ENCODE measurements around the gene POLR1A. TPM values are rescaled to one million over a fixed set of nuclear protein-coding genes. Genes with fewer than 3 reads are reported as not detected.
A peak's percentile ranks its signal among the peaks of the same experiment; 100 is the strongest.

POLR1A gene
- total RNA-seq, 3 donors from 2014 or later: 12.4 to 19.4 (median 13.1) TPM

- H3K4me3 ChIP-seq: no peak overlapping the region
- no peaks in the 10 kb centered on the region for H3K4me1 ChIP-seq
- TF ChIP-seq, protein P1, sequence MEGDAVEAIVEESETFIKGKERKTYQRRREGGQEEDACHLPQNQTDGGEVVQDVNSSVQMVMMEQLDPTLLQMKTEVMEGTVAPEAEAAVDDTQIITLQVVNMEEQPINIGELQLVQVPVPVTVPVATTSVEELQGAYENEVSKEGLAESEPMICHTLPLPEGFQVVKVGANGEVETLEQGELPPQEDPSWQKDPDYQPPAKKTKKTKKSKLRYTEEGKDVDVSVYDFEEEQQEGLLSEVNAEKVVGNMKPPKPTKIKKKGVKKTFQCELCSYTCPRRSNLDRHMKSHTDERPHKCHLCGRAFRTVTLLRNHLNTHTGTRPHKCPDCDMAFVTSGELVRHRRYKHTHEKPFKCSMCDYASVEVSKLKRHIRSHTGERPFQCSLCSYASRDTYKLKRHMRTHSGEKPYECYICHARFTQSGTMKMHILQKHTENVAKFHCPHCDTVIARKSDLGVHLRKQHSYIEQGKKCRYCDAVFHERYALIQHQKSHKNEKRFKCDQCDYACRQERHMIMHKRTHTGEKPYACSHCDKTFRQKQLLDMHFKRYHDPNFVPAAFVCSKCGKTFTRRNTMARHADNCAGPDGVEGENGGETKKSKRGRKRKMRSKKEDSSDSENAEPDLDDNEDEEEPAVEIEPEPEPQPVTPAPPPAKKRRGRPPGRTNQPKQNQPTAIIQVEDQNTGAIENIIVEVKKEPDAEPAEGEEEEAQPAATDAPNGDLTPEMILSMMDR (IDR thresholded peaks at IDR 0.05): no peak
- TF ChIP-seq POLR2AphosphoS5 (IDR thresholded peaks at IDR 0.05) (no peak), POLR2A (IDR thresholded peaks at IDR 0.05) (no peak)
- H3K27me3 ChIP-seq: no peaks in the 10 kb centered on the region
- H3K27ac ChIP-seq: no peak overlapping the region
- DNase-seq (ENCODE audit: low spot score in 2 of 2): peak in 1 of 2 donors; percentile 22
- peaks cover 10 to 22% of the 10 kb centered on the region in 2 donors for H3K9me3 ChIP-seq
- H3K36me3 ChIP-seq: no peaks in the 10 kb centered on the region
- intact Hi-C loops (cut with DNase I; ENCODE audit: low total_unique reads): no loop called here
Observed at GRCh38 chr2:86012007-86012712, 93.5 kb downstream of the POLR1A start.

- Histone ChIP-seq H3K4me3 (no peak overlapping the region), H3K4me1 (no peaks in the 10 kb centered on the region), H3K27ac (no peak overlapping the region), H3K9me3 (peaks cover 10 to 25% of the 10 kb centered on the region in 2 donors), H3K27me3 (no peaks in the 10 kb centered on the region), H3K36me3 (no peaks in the 10 kb centered on the region)
- intact Hi-C loops (cut with DNase I; ENCODE audit: low total_unique reads): no loop called here
- DNase-seq (ENCODE audit: low spot score in 2 of 2): no peak
- TF ChIP-seq POLR2AphosphoS5 (IDR thresholded peaks at IDR 0.05): no peak
- TF ChIP-seq, protein P1 (IDR thresholded peaks at IDR 0.05): no peak
- TF ChIP-seq POLR2A (IDR thresholded peaks at IDR 0.05): no peak
Observed at GRCh38 chr2:86011449-86011941, 94.2 kb downstream of the POLR1A start.

DNA sequence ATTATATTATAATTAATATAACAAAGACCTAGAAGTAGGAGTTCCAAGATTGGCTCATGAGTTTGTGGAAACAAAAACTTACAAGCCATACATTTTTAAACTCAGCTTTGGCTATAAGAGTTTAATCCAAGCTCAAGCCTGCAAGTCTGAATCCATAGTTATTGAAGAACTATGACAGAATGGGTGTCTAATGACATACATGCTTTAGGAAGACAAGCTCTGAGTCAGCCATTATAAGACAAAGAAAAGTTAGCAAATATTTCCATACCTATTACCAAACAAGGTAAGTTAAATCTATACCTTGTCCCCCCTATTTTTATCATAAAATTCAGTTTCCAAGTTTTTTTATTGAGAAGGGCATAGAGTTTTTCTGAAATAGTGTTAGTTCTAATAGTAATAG lies 95.6 kb downstream of the POLR1A start:
- TF ChIP-seq, protein P1 (IDR thresholded peaks at IDR 0.05): no peak
- no peak for TF ChIP-seq POLR2AphosphoS5 (IDR thresholded peaks at IDR 0.05)
- no peak for TF ChIP-seq POLR2A (IDR thresholded peaks at IDR 0.05)
- Histone ChIP-seq H3K27ac (no peak overlapping the region), H3K36me3 (no peaks in the 10 kb centered on the region), H3K9me3 (peaks cover 20 to 28% of the 10 kb centered on the region in 2 donors), H3K27me3 (no peaks in the 10 kb centered on the region), H3K4me3 (no peak overlapping the region), H3K4me1 (no peaks in the 10 kb centered on the region)
- intact Hi-C loops (cut with DNase I; ENCODE audit: low total_unique reads): no loop called here
- DNase-seq (ENCODE audit: low spot score in 2 of 2): no peak

- H3K9me3 ChIP-seq: peaks cover 8 to 10% of the 10 kb centered on the region in 2 donors
- no peaks in the 10 kb centered on the region for H3K27me3 ChIP-seq
- H3K4me1 ChIP-seq: no peaks in the 10 kb centered on the region
- intact Hi-C loops (cut with DNase I; ENCODE audit: low total_unique reads): no loop called here
- no peak for TF ChIP-seq POLR2A (IDR thresholded peaks at IDR 0.05)
- TF ChIP-seq, protein P1 (IDR thresholded peaks at IDR 0.05): no peak
- no peak overlapping the region for H3K27ac ChIP-seq
- no peak for DNase-seq (ENCODE audit: low spot score in 2 of 2)
- H3K4me3 ChIP-seq: no peak overlapping the region
- H3K36me3 ChIP-seq: no peaks in the 10 kb centered on the region
Observed at GRCh38 chr2:86006524-86006923, 99.2 kb downstream of the POLR1A start.

GRCh38 chr2:86003967-86004366 lies 101.7 kb downstream of the POLR1A start:
- DNase-seq (ENCODE audit: low spot score in 2 of 2): peak in 1 of 2 donors; percentile 5
- TF ChIP-seq, protein P1 (IDR thresholded peaks at IDR 0.05): no peak
- TF ChIP-seq POLR2AphosphoS5 (IDR thresholded peaks at IDR 0.05): no peak
- H3K4me3 ChIP-seq: no peak overlapping the region
- intact Hi-C loops (cut with DNase I; ENCODE audit: low total_unique reads): no loop called here
- no peaks in the 10 kb centered on the region for H3K36me3 ChIP-seq
- no peak overlapping the region for H3K27ac ChIP-seq
- peaks cover 8 to 10% of the 10 kb centered on the region in 2 donors for H3K9me3 ChIP-seq
- no peaks in the 10 kb centered on the region for H3K27me3 ChIP-seq
- peaks cover 0 to 4% of the 10 kb centered on the region in 2 donors for H3K4me1 ChIP-seq
